Measurements from ENCODE around the gene PTGER4.

DNA sequence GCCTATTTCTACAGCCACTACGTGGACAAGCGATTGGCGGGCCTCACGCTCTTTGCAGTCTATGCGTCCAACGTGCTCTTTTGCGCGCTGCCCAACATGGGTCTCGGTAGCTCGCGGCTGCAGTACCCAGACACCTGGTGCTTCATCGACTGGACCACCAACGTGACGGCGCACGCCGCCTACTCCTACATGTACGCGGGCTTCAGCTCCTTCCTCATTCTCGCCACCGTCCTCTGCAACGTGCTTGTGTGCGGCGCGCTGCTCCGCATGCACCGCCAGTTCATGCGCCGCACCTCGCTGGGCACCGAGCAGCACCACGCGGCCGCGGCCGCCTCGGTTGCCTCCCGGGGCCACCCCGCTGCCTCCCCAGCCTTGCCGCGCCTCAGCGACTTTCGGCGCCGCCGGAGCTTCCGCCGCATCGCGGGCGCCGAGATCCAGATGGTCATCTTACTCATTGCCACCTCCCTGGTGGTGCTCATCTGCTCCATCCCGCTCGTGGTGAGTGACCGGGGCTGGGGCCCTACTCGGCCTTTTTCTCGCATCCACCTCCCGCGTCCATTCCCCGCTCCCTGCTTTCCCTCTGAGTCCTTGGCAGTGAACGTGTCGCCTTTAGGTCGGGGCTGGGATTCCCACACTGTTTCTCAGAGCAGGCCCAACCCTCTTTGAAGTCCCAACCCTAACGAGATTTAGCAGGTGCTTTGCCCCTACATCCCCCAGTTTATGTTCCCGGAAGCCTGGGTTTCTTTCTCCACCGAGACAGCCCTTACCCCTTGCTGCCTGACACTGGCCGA lies 1.8 kb downstream of the PTGER4 start:
- TF ChIP-seq, protein P1, sequence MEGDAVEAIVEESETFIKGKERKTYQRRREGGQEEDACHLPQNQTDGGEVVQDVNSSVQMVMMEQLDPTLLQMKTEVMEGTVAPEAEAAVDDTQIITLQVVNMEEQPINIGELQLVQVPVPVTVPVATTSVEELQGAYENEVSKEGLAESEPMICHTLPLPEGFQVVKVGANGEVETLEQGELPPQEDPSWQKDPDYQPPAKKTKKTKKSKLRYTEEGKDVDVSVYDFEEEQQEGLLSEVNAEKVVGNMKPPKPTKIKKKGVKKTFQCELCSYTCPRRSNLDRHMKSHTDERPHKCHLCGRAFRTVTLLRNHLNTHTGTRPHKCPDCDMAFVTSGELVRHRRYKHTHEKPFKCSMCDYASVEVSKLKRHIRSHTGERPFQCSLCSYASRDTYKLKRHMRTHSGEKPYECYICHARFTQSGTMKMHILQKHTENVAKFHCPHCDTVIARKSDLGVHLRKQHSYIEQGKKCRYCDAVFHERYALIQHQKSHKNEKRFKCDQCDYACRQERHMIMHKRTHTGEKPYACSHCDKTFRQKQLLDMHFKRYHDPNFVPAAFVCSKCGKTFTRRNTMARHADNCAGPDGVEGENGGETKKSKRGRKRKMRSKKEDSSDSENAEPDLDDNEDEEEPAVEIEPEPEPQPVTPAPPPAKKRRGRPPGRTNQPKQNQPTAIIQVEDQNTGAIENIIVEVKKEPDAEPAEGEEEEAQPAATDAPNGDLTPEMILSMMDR (IDR thresholded peaks at IDR 0.05; ENCODE audit: low read length): no peak
- TF ChIP-seq EZH2phosphoT487 (IDR thresholded peaks at IDR 0.05; ENCODE audit: low read length) (no peak), EZH2 (optimal IDR thresholded peaks at IDR 0.05; ENCODE audit: low read depth, low read length) (no peak)

Measured in MM.1S (cell line).